HG02973 (cell line): Measurements from ENCODE around the gene RAPGEF4.
"Not testable (repeated sequence)": the region's sequence is repeated elsewhere in the genome, so short reads cannot be mapped to it uniquely, and the experiment has no call there.

Source experiments
- ATAC-seq: cut with Tn5 transposase; IDR thresholded peaks from one replicate; pipeline ENCODE4 v1.9.1; 2021; ENCODE audit warnings: moderate library complexity; ENCODE audit not compliant: unreplicated experiment

Gene RAPGEF4

GRCh38 chr2:172725746-172726145 lies 9.9 kb upstream of the RAPGEF4 start:
- no peak for ATAC-seq

GRCh38 chr2:172726172-172726735 lies 9.4 kb upstream of the RAPGEF4 start:
- no peak for ATAC-seq

GRCh38 chr2:172730411-172730810 lies 5.2 kb upstream of the RAPGEF4 start:
- ATAC-seq, result no peak

- ATAC-seq, result no peak
Measured at GRCh38 chr2:172734711-172735581, 699 bp upstream of the RAPGEF4 start.

- ATAC-seq, result no peak
Measured at GRCh38 chr2:172736424-172737174, 954 bp downstream of the RAPGEF4 start.

- ATAC-seq, result no peak
Measured at GRCh38 chr2:172739661-172740266, 4.1 kb downstream of the RAPGEF4 start.

- no peak for ATAC-seq
Measured at GRCh38 chr2:172740856-172741255, 5.2 kb downstream of the RAPGEF4 start.

GRCh38 chr2:172742931-172743540 lies 7.4 kb downstream of the RAPGEF4 start:
- ATAC-seq, result no peak

GRCh38 chr2:172743898-172744297 lies 8.3 kb downstream of the RAPGEF4 start:
- no peak for ATAC-seq

GRCh38 chr2:172745636-172746035 lies 10.0 kb downstream of the RAPGEF4 start:
- ATAC-seq, result no peak

GRCh38 chr2:172748543-172748942 lies 12.9 kb downstream of the RAPGEF4 start:
- not testable (repeated sequence) for ATAC-seq

GRCh38 chr2:172749388-172749787 lies 13.7 kb downstream of the RAPGEF4 start:
- no peak for ATAC-seq

- no peak for ATAC-seq
Measured at GRCh38 chr2:172751564-172751963, 15.9 kb downstream of the RAPGEF4 start.

- no peak for ATAC-seq
Measured at GRCh38 chr2:172753610-172754009, 18.0 kb downstream of the RAPGEF4 start.

- no peak for ATAC-seq
Measured at GRCh38 chr2:172759441-172759840, 23.8 kb downstream of the RAPGEF4 start.

GRCh38 chr2:172761306-172761705 lies 25.7 kb downstream of the RAPGEF4 start:
- no peak for ATAC-seq

- ATAC-seq, result no peak
Measured at GRCh38 chr2:172762574-172762973, 26.9 kb downstream of the RAPGEF4 start.

GRCh38 chr2:172763079-172763478 lies 27.4 kb downstream of the RAPGEF4 start:
- ATAC-seq, result no peak

- no peak for ATAC-seq
Measured at GRCh38 chr2:172765662-172766061, 30.0 kb downstream of the RAPGEF4 start.

GRCh38 chr2:172768401-172768800 lies 32.8 kb downstream of the RAPGEF4 start:
- no peak for ATAC-seq

- ATAC-seq, result no peak
Measured at GRCh38 chr2:172769879-172770278, 34.2 kb downstream of the RAPGEF4 start.
